Neuron (in vitro differentiated cells): ENCODE data around the gene CCDC126.
A peak's percentile ranks its signal among the peaks of the same experiment; 100 is the strongest.
"Not testable (repeated sequence)": the region's sequence is repeated elsewhere in the genome, so short reads cannot be mapped to it uniquely, and the experiment has no call there.

ENCODE experiments used
- H2AFZ ChIP-seq: one replicate; pipeline ENCODE4 v1.6.1; 2013; ENCODE audit warnings: low read depth, mild to moderate bottlenecking, inconsistent platforms, low read length, moderate library complexity
- H3K27me3 ChIP-seq: one replicate; pipeline ENCODE4 v1.6.1; 2013; ENCODE audit warnings: low read length; ENCODE audit not compliant: insufficient read depth
- H3K36me3 ChIP-seq: one replicate; pipeline ENCODE4 v1.6.1; 2013; ENCODE audit warnings: low read length; ENCODE audit not compliant: insufficient read depth
- H3K4me1 ChIP-seq: one replicate; pipeline ENCODE4 v1.6.1; 2013; ENCODE audit warnings: low read length; ENCODE audit not compliant: insufficient read depth
- H3K4me3 ChIP-seq: 2 replicates; pipeline ENCODE4 v1.5.1; 2013; ENCODE audit warnings: mild to moderate bottlenecking, low read length, moderate library complexity
- H3K9me3 ChIP-seq: one replicate; pipeline ENCODE4 v1.6.1; 2013; ENCODE audit warnings: low read length

The CCDC126 gene

GRCh38 chr7:23654508-23654907 is 57.3 kb downstream of the CCDC126 start:
- Histone ChIP-seq H3K27me3 (no peaks in the 10 kb centered on the region), H3K4me3 (no peak overlapping the region), H3K36me3 (no peaks in the 10 kb centered on the region), H2AFZ (no peak overlapping the region), H3K4me1 (no peaks in the 10 kb centered on the region), H3K9me3 (peaks cover 4% of the 10 kb centered on the region)

GRCh38 chr7:23655433-23655832 is 58.3 kb downstream of the CCDC126 start:
- H3K4me1 ChIP-seq = no peaks in the 10 kb centered on the region
- no peaks in the 10 kb centered on the region for H3K36me3 ChIP-seq
- H2AFZ ChIP-seq = no peak overlapping the region
- no peaks in the 10 kb centered on the region for H3K27me3 ChIP-seq
- peaks cover 4% of the 10 kb centered on the region for H3K9me3 ChIP-seq
- no peak overlapping the region for H3K4me3 ChIP-seq

GRCh38 chr7:23658831-23659427 is 61.7 kb downstream of the CCDC126 start:
- Histone ChIP-seq H3K36me3 (no peaks in the 10 kb centered on the region), H3K9me3 (peaks cover under 1% of the 10 kb centered on the region), H3K4me3 (no peak overlapping the region), H3K27me3 (no peaks in the 10 kb centered on the region), H2AFZ (no peak overlapping the region), H3K4me1 (no peaks in the 10 kb centered on the region)

- H3K36me3 ChIP-seq = no peaks in the 10 kb centered on the region
- no peak overlapping the region for H2AFZ ChIP-seq
- no peaks in the 10 kb centered on the region for H3K27me3 ChIP-seq
These were observed 64.2 kb downstream of the CCDC126 start for GRCh38 chr7:23661385-23661784.

GRCh38 chr7:23662124-23662983 is 65.2 kb downstream of the CCDC126 start:
- Histone ChIP-seq H3K9me3 (no peaks in the 10 kb centered on the region), H2AFZ (no peak overlapping the region), H3K4me3 (no peak overlapping the region), H3K4me1 (no peaks in the 10 kb centered on the region), H3K36me3 (no peaks in the 10 kb centered on the region), H3K27me3 (no peaks in the 10 kb centered on the region)

More at GRCh38 chr7:23661385-23661784, 64.2 kb downstream of the CCDC126 start:
- Histone ChIP-seq H3K4me1 (no peaks in the 10 kb centered on the region), H3K4me3 (no peak overlapping the region), H3K9me3 (no peaks in the 10 kb centered on the region)

- no peaks in the 10 kb centered on the region for H3K9me3 ChIP-seq
- no peaks in the 10 kb centered on the region for H3K4me1 ChIP-seq
- H3K36me3 ChIP-seq = no peaks in the 10 kb centered on the region
- H3K4me3 ChIP-seq = no peak overlapping the region
- no peak overlapping the region for H2AFZ ChIP-seq
- no peaks in the 10 kb centered on the region for H3K27me3 ChIP-seq
These were observed 65.8 kb downstream of the CCDC126 start for GRCh38 chr7:23662984-23663313.

GRCh38 chr7:23664122-23664521 is 66.9 kb downstream of the CCDC126 start:
- no peak overlapping the region for H2AFZ ChIP-seq
- H3K36me3 ChIP-seq = no peaks in the 10 kb centered on the region
- no peaks in the 10 kb centered on the region for H3K9me3 ChIP-seq
- H3K4me3 ChIP-seq = no peak overlapping the region
- H3K4me1 ChIP-seq = no peaks in the 10 kb centered on the region
- H3K27me3 ChIP-seq = no peaks in the 10 kb centered on the region

GRCh38 chr7:23672033-23672432 is 74.9 kb downstream of the CCDC126 start:
- H3K4me3 ChIP-seq = no peak overlapping the region
- H3K36me3 ChIP-seq = no peaks in the 10 kb centered on the region
- no peak overlapping the region for H2AFZ ChIP-seq
- H3K4me1 ChIP-seq = no peaks in the 10 kb centered on the region
- no peaks in the 10 kb centered on the region for H3K27me3 ChIP-seq
- no peaks in the 10 kb centered on the region for H3K9me3 ChIP-seq

- H2AFZ ChIP-seq = peak within 1 kb of the TSS; percentile 96
- H3K27me3 ChIP-seq = no peaks in the 10 kb centered on the region
- peaks cover 2% of the 10 kb centered on the region for H3K9me3 ChIP-seq
- peaks cover 8% of the 10 kb centered on the region for H3K36me3 ChIP-seq
- H3K4me1 ChIP-seq = peaks cover 2% of the 10 kb centered on the region
- H3K4me3 ChIP-seq = peak within 1 kb of the TSS; percentile 74
These were observed 82.8 kb downstream of the CCDC126 start, which contains the start of gene FAM221A for GRCh38 chr7:23679898-23680413. Gene FAM221A (plus strand): TSS chr7:23680199. CDS start chr7:23680219, 20 bp downstream.

- Histone ChIP-seq H3K4me1 (peaks cover 2% of the 10 kb centered on the region), H3K36me3 (peaks cover 12% of the 10 kb centered on the region), H2AFZ (peak overlapping the region; percentile 96), H3K4me3 (peak overlapping the region; percentile 74), H3K27me3 (no peaks in the 10 kb centered on the region), H3K9me3 (peaks cover 2% of the 10 kb centered on the region)
These were observed 83.5 kb downstream of the CCDC126 start for GRCh38 chr7:23680414-23681405.

GRCh38 chr7:23684041-23684440 is 86.9 kb downstream of the CCDC126 start:
- not testable (repeated sequence) for H3K27me3 ChIP-seq, H3K4me3 ChIP-seq, H2AFZ ChIP-seq, H3K4me1 ChIP-seq, H3K9me3 ChIP-seq
- peaks cover 20% of the 10 kb centered on the region for H3K36me3 ChIP-seq

- Histone ChIP-seq H2AFZ (no peak overlapping the region), H3K4me1 (peaks cover 2% of the 10 kb centered on the region), H3K27me3 (no peaks in the 10 kb centered on the region)
These were observed 88.5 kb downstream of the CCDC126 start for GRCh38 chr7:23685731-23686130.

More at GRCh38 chr7:23685731-23686130, 88.5 kb downstream of the CCDC126 start:
- H3K9me3 ChIP-seq = no peaks in the 10 kb centered on the region
- peaks cover 28% of the 10 kb centered on the region for H3K36me3 ChIP-seq
- no peak overlapping the region for H3K4me3 ChIP-seq
